Esophagus muscularis mucosa (tissue), 4 donors: ENCODE results near the gene GAS2L1. TPM values are rescaled to one million over a fixed set of nuclear protein-coding genes. Genes with fewer than 3 reads are reported as not detected.

Experiments
- DNase-seq: peaks from one replicate; pipeline ENCODE4 v3.0.0-alpha.2; 2017; ENCODE audit errors: extremely low spot score
- H3K27ac ChIP-seq, 4 donors: fragments of 200-600 bp; sonication (generic); replicated peaks in 1 of 4; 1 replicate in 3 of 4; 2 replicates in 1 of 4; pipeline ENCODE4 v1.5.1; 2016 to 2019; ENCODE audit warnings: mild to moderate bottlenecking in 1 of 4
- H3K27me3 ChIP-seq, 4 donors: fragments of 200-600 bp; sonication (generic); one replicate each; pipeline versions ENCODE4 v1.5.1 to v1.6.0; 2016 to 2019
- H3K36me3 ChIP-seq, 4 donors: fragments of 200-600 bp; sonication (generic); one replicate each; pipeline ENCODE4 v1.5.1; 2016 to 2019
- H3K4me1 ChIP-seq, 4 donors: fragments of 200-600 bp; sonication (generic); one replicate each; pipeline ENCODE4 v1.5.1; 2016 to 2019
- H3K4me3 ChIP-seq, 4 donors: fragments of 200-600 bp; sonication (generic); 1 replicate in 2 of 4; 2 replicates in 2 of 4; pipeline ENCODE4 v1.5.1; 2016 to 2019; ENCODE audit warnings: mild to moderate bottlenecking in 4 of 4, moderate library complexity in 1 of 4
- H3K9me3 ChIP-seq, 4 donors: fragments of 200-600 bp; sonication (generic); 1 replicate in 3 of 4; 2 replicates in 1 of 4; pipeline ENCODE4 v1.5.1; 2016 to 2019
- CTCF ChIP-seq, 3 experiments: fragments of 200-600 bp in 2 of 3; fragments of 450-650 bp in 1 of 3; sonication (generic) in 2 of 3; IDR thresholded peaks; one replicate each; pipeline ENCODE4 v1.5.1; 2017 to 2019; ENCODE audit warnings: antibody characterized with exemption in 3 of 3, mild to moderate bottlenecking in 2 of 3, moderate library complexity in 1 of 3
- EP300 ChIP-seq: sonication (generic); formaldehyde crosslinking; IDR thresholded peaks from one replicate; pipeline ENCODE4 v1.6.1; 2017; ENCODE audit warnings: antibody characterized with exemption
- POLR2A ChIP-seq: fragments of 450-650 bp; IDR thresholded peaks from one replicate; pipeline ENCODE4 v1.6.1; 2017; ENCODE audit warnings: antibody characterized with exemption, moderate library complexity, mild to moderate bottlenecking, low read depth
- POLR2AphosphoS5 ChIP-seq, 2 donors: sonication (generic); formaldehyde crosslinking; IDR thresholded peaks; one replicate each; pipeline ENCODE4 v1.6.1; 2017; ENCODE audit warnings: antibody characterized with exemption in 2 of 2
- WGBS: methylation state at CpG from one replicate; pipeline ENCODE4 v1.1.5; 2018; 5-methylcytosine and 5-hydroxymethylcytosine counted together
- intact Hi-C: fragments of 100-400 bp; cut with DNase I; formaldehyde crosslinking; loops from one replicate; pipeline ENCODE4 v1.15.1; 2023
- total RNA-seq, 4 donors: library from RNA; depleted of rRNA; stranded (reverse); fragments of >200 nt; gene quantifications; one replicate each; pipeline versions ENCODE4 v1.1.0 to v1.2.1, GENCODE V29; 2016

GAS2L1 gene
- 10 to 100 TPM; 25.8 to 63.9 (median 38.8) TPM for total RNA-seq

GRCh38 chr22:29306175-29306834 lies at the start of gene GAS2L1:
GAS2L1 (plus strand) TSS chr22:29306650; CDS start chr22:29308106, 1,456 bp downstream.
- H3K36me3 ChIP-seq, result peaks cover 0 to 6% (median 3%) of the 10 kb centered on the region in 4 donors
- no peaks in the 10 kb centered on the region for H3K27me3 ChIP-seq
- 3% methylated on average over 8 of the region's 40 CpGs for WGBS
- no peaks in the 10 kb centered on the region for H3K9me3 ChIP-seq
- TF ChIP-seq EP300 (no peak), CTCF (IDR thresholded peaks at IDR 0.05) (peak; percentile 83 to 90 (median 85)), POLR2AphosphoS5 (IDR thresholded peaks at IDR 0.05) (peak in 1 of 2 donors; percentile 66), POLR2A (no peak)
- no peak for DNase-seq
- H3K4me3 ChIP-seq, result peak within 1 kb of the TSS; percentile 88 to 99 (median 96)
- intact Hi-C loops, result loop anchor here (1.0 to 2.0 kb wide), 3 partner anchors 38 to 82 kb away; partner anchors contain the start of genes AP1B1 and EWSR1
- H3K27ac ChIP-seq, result peak within 1 kb of the TSS; percentile 92 to 97 (median 94)
- H3K4me1 ChIP-seq, result peaks cover 46 to 70% (median 66%) of the 10 kb centered on the region in 4 donors

- peaks cover 7 to 26% (median 22%) of the 10 kb centered on the region in 4 donors for H3K36me3 ChIP-seq
- 92% methylated on average over 7 of the region's 8 CpGs for whole genome bisulfite sequencing
- TF ChIP-seq CTCF (IDR thresholded peaks at IDR 0.05), result no peak
- no peak for TF ChIP-seq POLR2AphosphoS5 (IDR thresholded peaks at IDR 0.05)
- no peak overlapping the region for H3K27ac ChIP-seq
- H3K27me3 ChIP-seq, result no peaks in the 10 kb centered on the region
- no peaks in the 10 kb centered on the region for H3K4me1 ChIP-seq
- DNase-seq, result no peak
- intact Hi-C loops, result no loop called here
- H3K9me3 ChIP-seq, result no peaks in the 10 kb centered on the region
- H3K4me3 ChIP-seq, result no peak overlapping the region
Measured at GRCh38 chr22:29257751-29258181, 48.7 kb upstream of the GAS2L1 start.

DNA sequence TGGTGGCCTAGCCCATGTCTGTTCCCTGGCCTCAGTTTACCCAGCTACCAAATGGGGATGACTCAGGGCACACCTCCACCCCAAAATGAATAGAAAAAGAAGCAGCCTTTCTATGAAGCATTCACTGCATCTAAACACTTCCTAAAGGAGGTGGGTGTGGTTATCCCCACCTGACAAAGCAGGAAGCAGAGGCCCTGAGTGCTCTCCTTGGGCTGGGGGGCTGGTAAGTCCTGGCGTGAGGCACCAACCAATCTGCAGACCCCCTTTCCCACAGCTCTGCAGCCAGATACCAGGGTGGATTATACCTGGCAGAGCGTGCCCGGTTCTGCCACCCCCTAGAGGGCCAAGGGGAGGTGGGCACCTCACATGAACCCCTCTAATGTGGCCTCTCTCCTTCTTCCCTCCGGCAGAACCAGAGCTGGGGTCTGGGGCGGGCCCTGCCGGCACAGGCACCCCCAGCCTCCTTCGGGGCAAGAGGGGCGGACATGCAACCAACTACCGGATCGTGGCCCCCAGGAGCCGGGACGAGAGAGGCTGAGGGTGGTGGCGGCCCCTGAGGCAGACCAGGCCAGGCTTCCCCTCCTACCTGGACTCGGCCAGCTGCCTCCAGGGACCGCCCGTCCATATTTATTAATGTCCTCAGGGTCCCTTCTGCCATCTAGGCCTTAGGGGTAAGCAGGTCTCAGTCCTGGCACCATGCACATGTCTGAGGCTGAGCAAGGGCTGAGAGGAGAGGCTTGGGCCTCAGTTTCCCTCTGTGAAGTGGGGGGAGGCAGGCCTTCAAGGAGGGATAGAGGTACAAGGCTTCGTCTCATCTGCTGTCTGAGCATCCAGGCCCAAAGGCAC lies 47.8 kb upstream of the GAS2L1 start:
- no peaks in the 10 kb centered on the region for H3K4me1 ChIP-seq
- no peak for TF ChIP-seq EP300
- no peak for TF ChIP-seq POLR2AphosphoS5 (IDR thresholded peaks at IDR 0.05)
- no peak for TF ChIP-seq POLR2A
- TF ChIP-seq CTCF (IDR thresholded peaks at IDR 0.05), result no peak
- H3K36me3 ChIP-seq, result peaks cover 7 to 32% (median 26%) of the 10 kb centered on the region in 4 donors
- DNase-seq, result no peak
- no peaks in the 10 kb centered on the region for H3K27me3 ChIP-seq
- WGBS, result 100% methylated on average over 1 of the region's 17 CpGs
- no peak overlapping the region for H3K27ac ChIP-seq
- H3K9me3 ChIP-seq, result no peaks in the 10 kb centered on the region
- H3K4me3 ChIP-seq, result no peak overlapping the region
- intact Hi-C loops, result no loop called here

GRCh38 chr22:29259253-29259899 lies 47.1 kb upstream of the GAS2L1 start:
- Histone ChIP-seq H3K4me1 (no peaks in the 10 kb centered on the region), H3K9me3 (no peaks in the 10 kb centered on the region), H3K27ac (no peak overlapping the region), H3K36me3 (peaks cover 7 to 39% (median 33%) of the 10 kb centered on the region in 4 donors), H3K27me3 (no peaks in the 10 kb centered on the region), H3K4me3 (no peak overlapping the region)
- intact Hi-C loops, result no loop called here
- 90% methylated on average over 10 of the region's 11 CpGs for WGBS
- TF ChIP-seq POLR2A (no peak), POLR2AphosphoS5 (IDR thresholded peaks at IDR 0.05) (no peak), CTCF (IDR thresholded peaks at IDR 0.05) (no peak)
- no peak for DNase-seq
